SH-SY5Y (cell line): ENCODE data around the gene ELOVL7.

Experiments used
- GATA2 ChIP-seq: IDR thresholded peaks from 2 replicates; pipeline ENCODE4 v1.6.1; 2011; ENCODE audit warnings: mild to moderate bottlenecking, low read depth, low read length
- GATA3 ChIP-seq: IDR thresholded peaks from 2 replicates; pipeline ENCODE4 v1.6.1; 2011; ENCODE audit warnings: low read depth, mild to moderate bottlenecking, low read length, moderate library complexity

GRCh38 chr5:60754495-60754894, 89.6 kb downstream of the ELOVL7 start:
- TF ChIP-seq GATA2, result no peak
- TF ChIP-seq GATA3, result no peak
